Measurements from ENCODE around the gene PLEKHM3. TPM values are rescaled to one million over a fixed set of nuclear protein-coding genes. Genes with fewer than 3 reads are reported as not detected.

The PLEKHM3 gene
- total RNA-seq, 4 donors from 2014 or later, result 19.1 to 26.5 (median 24.0) TPM

GRCh38 chr2:207892716-207893402 is 132.5 kb downstream of the PLEKHM3 start:
- DNase-seq, result no peak
- 81 to 100% methylated on average over 4 to 7 of the region's 7 CpGs for WGBS, 2 donors (ENCODE audit: low coverage in 1 of 2)
- Histone ChIP-seq H3K4me3 (no peak overlapping the region), H3K36me3 (no peaks in the 10 kb centered on the region), H3K4me1 (peaks cover 16 to 46% (median 26%) of the 10 kb centered on the region in 4 donors), H3K9me3 (no peaks in the 10 kb centered on the region), H3K27ac (no peak overlapping the region), H3K27me3 (no peaks in the 10 kb centered on the region)
- intact Hi-C loops (cut with DNase I; ENCODE audit: low total_unique reads) (no loop called here), in situ Hi-C loops (cut with MboI; ENCODE audit: low pct_ligation_motif_present in 1 of 4, low pct_unique_long_range_greater_than_20kb in 1 of 4, low sequenced_read_pairs in 3 of 4) (no loop called here)
- TF ChIP-seq POLR2AphosphoS5 (IDR thresholded peaks at IDR 0.05) (no peak), CTCF (IDR thresholded peaks at IDR 0.05) (no peak), EP300 (IDR thresholded peaks at IDR 0.05; ENCODE audit: low read depth) (no peak), POLR2A (IDR thresholded peaks at IDR 0.05) (no peak)

- WGBS, 2 donors (ENCODE audit: low coverage in 1 of 2), result 57 to 76% methylated on average over 4 of the region's 4 CpGs
- in situ Hi-C loops (cut with MboI; ENCODE audit: low pct_ligation_motif_present in 1 of 4, low pct_unique_long_range_greater_than_20kb in 1 of 4, low sequenced_read_pairs in 3 of 4), result no loop called here
- Histone ChIP-seq H3K36me3 (no peaks in the 10 kb centered on the region), H3K4me3 (no peak overlapping the region), H3K27ac (no peak overlapping the region), H3K4me1 (peaks cover 12 to 36% (median 16%) of the 10 kb centered on the region in 4 donors), H3K27me3 (no peaks in the 10 kb centered on the region), H3K9me3 (no peaks in the 10 kb centered on the region)
- DNase-seq, result no peak
- TF ChIP-seq POLR2AphosphoS5 (IDR thresholded peaks at IDR 0.05) (no peak), POLR2A (IDR thresholded peaks at IDR 0.05) (no peak), CTCF (IDR thresholded peaks at IDR 0.05) (no peak), EP300 (IDR thresholded peaks at IDR 0.05; ENCODE audit: low read depth) (no peak)
- intact Hi-C loops (cut with DNase I; ENCODE audit: low total_unique reads), result no loop called here
Measured at GRCh38 chr2:207891086-207891844, 134.1 kb downstream of the PLEKHM3 start.

- no peak overlapping the region for H3K27ac ChIP-seq
- H3K4me1 ChIP-seq, result peaks cover 0 to 30% (median 11%) of the 10 kb centered on the region in 4 donors
- in situ Hi-C loops (cut with MboI; ENCODE audit: low pct_ligation_motif_present in 1 of 4, low pct_unique_long_range_greater_than_20kb in 1 of 4, low sequenced_read_pairs in 3 of 4) (no loop called here), intact Hi-C loops (cut with DNase I; ENCODE audit: low total_unique reads) (no loop called here)
- H3K36me3 ChIP-seq, result no peaks in the 10 kb centered on the region
- TF ChIP-seq EP300 (IDR thresholded peaks at IDR 0.05; ENCODE audit: low read depth), result no peak
- no peak for TF ChIP-seq POLR2A (IDR thresholded peaks at IDR 0.05)
- no peak for TF ChIP-seq POLR2AphosphoS5 (IDR thresholded peaks at IDR 0.05)
- no peak for TF ChIP-seq CTCF (IDR thresholded peaks at IDR 0.05)
- no peak overlapping the region for H3K4me3 ChIP-seq
- no peaks in the 10 kb centered on the region for H3K9me3 ChIP-seq
- 74 to 90% methylated on average over 1 of the region's 1 CpG for WGBS, 2 donors (ENCODE audit: low coverage in 1 of 2)
- H3K27me3 ChIP-seq, result no peaks in the 10 kb centered on the region
- no peak for DNase-seq
Measured at GRCh38 chr2:207887500-207887899, 137.8 kb downstream of the PLEKHM3 start.

- 69% methylated on average over 6 of the region's 6 CpGs; no CpG with 5 or more reads in 1 of the 2 donors for WGBS, 2 donors (ENCODE audit: low coverage in 1 of 2)
- Histone ChIP-seq H3K4me1 (peaks cover 0 to 29% (median 11%) of the 10 kb centered on the region in 4 donors), H3K4me3 (no peak overlapping the region), H3K9me3 (no peaks in the 10 kb centered on the region), H3K27me3 (no peaks in the 10 kb centered on the region), H3K36me3 (no peaks in the 10 kb centered on the region), H3K27ac (peak overlapping the region; percentile 75 to 87 (median 76))
- in situ Hi-C loops (cut with MboI; ENCODE audit: low pct_ligation_motif_present in 1 of 4, low pct_unique_long_range_greater_than_20kb in 1 of 4, low sequenced_read_pairs in 3 of 4) (no loop called here), intact Hi-C loops (cut with DNase I; ENCODE audit: low total_unique reads) (no loop called here)
- DNase-seq, result peak; percentile 46
- TF ChIP-seq CTCF (IDR thresholded peaks at IDR 0.05), result no peak
- TF ChIP-seq POLR2AphosphoS5 (IDR thresholded peaks at IDR 0.05), result peak in 2 of 3 donors; percentile 65 to 66
- TF ChIP-seq EP300 (IDR thresholded peaks at IDR 0.05; ENCODE audit: low read depth), result no peak
- TF ChIP-seq POLR2A (IDR thresholded peaks at IDR 0.05), result peak; percentile 61
Measured at GRCh38 chr2:207885010-207885409, 140.3 kb downstream of the PLEKHM3 start.

All from transverse colon (tissue), 4 donors.